ENCODE data around the gene OPA1.

OPA1 gene

GRCh38 chr3:193592841-193593667 lies at the start of gene OPA1:
TSS of gene OPA1 (plus strand) at chr3:193593208. CDS start at chr3:193593378, 170 bp downstream.
- DNase-seq = peak; percentile 100

DNA sequence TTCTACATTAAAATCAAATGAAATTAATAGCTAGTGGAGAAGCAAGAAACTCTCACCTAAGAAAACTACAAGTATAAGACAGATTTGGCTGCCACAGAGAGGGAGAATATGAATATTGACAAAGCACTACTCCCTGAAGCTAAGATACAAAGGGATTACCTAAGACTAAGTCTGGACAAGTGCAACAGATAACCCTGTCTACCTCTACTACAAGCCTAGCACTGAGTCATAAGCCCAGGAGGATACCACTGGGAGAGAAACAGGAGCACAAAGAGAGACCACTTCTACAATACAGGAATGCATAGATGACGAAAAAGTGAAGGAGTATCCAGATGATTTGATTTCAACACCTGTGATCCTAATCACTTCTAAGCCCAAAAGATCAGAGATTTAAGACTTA lies 48.7 kb upstream of the OPA1 start:
- DNase-seq = no peak

DNA sequence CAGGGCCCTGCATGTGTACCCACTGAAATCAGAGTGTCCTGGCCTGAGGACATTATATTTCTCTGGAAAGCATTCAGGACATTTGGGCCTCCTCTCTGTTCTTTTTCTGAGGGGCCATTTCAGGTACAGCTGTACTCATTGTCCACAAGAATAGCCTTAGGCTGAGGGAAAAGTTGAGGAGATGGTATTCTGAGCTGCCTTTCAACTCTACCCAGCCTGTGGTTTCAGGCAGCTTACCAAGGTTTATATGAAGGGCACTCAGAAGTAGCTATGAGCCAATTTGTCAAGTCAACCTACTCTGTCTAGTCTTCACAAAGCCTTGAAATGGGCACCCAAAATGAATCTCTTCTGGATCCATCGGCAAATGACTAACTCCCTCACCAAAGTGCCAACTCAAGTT lies 47.7 kb upstream of the OPA1 start:
- no peak for DNase-seq

- no peak for DNase-seq
Observed at GRCh38 chr3:193546129-193546528, 46.9 kb upstream of the OPA1 start.

DNA sequence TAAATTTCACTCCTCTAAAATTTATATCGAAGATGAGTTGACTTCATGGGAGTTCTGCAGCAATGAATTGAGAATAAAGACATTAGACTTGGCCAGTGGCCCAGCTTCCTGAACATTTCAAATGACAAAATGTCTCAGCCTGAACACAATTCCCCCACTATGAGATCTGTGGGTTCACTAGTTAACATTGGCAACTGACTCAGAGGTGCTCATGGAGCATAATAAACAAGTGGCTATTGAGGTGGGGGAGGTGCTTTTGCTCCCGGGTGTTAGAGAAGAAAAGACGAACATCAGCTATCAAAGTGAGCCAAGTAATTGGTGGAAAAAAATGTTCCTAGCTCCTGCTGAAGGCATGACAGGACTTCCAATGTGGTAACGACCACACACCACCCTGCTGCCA lies 44.6 kb upstream of the OPA1 start:
- no peak for DNase-seq

DNA sequence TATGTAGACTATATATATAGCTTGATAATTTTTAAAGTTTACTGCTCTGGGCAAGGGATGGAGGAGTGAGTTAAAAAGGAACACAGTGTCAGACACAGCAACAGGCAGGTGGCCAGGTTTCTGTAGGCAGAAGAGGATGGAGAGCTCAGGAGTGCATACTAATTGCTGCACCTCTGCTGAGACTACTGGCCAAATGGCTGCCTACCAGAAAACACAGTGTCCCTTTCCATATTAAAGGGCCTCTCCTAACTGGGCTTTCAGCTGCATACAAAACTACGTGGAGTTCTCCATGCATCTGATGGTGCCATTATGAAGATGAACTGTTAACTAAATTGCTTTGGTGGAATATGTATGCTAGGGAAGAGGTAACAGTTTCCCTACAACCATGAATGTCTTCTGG lies 40.1 kb upstream of the OPA1 start:
- DNase-seq = no peak

DNA sequence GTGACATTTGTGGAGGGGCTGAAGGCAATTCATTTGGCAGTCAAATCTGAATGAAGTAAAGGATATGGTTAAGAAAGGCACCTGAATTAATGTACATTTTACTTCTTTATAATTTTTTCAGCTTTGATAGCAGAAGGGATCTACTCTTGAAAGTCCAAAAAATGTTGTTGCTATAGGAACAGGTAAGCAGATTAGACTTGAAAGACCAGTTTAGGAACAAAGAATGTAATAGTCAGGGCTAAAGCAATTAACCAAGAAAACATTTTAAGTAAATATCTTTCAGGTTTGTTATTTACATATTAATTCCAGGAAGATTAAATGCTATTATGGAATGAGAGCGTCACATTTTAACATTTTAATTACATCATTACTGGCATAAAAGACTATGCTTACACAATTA lies 39.4 kb upstream of the OPA1 start:
- no peak for DNase-seq

GRCh38 chr3:193554811-193555210 lies 38.2 kb upstream of the OPA1 start, which contains the start of gene ATP13A4:
TSS of gene ATP13A4 (minus strand) at chr3:193554895. CDS start at chr3:193554799, 96 bp downstream.
- no peak for DNase-seq

GRCh38 chr3:193556841-193557240 lies 36.2 kb upstream of the OPA1 start:
- DNase-seq = no peak

DNA sequence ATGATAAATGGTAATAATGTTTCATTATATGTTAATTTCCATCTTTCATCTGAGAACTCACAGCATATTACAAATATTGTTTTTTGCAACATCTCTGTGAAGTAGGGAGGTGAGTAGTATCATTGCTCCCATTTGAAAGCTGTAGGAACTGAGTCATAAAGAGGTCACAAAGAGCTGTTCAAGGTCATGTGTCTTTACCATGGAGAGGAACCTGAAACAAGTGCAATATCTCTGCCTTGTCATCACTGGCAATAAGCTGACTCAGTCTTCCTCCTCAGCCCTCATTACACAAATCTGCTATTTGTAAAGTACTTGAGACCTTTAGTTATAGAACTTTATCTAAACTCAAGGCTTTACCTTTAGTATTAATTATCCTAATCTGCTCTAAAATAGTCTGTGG lies 33.9 kb upstream of the OPA1 start:
- no peak for DNase-seq

DNA sequence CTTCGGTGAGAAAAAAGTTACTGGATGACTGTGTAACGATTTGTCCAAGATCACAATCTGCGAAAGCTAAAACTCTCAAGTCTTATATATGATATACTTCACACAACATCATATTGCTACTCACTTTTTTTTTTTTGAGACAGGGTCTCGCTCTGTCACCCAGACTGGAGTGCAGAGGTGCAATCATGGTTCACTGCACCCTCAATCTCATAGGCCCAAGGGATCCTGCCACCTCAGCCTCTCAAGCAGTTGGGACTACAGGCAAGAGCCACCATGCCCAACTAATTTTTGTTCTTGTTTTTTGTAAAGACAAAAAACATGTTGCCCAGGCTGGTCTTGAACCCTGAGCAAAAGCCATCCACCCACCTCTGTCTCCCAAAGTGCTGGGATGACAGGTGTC lies 32.9 kb upstream of the OPA1 start:
- DNase-seq = no peak

DNA sequence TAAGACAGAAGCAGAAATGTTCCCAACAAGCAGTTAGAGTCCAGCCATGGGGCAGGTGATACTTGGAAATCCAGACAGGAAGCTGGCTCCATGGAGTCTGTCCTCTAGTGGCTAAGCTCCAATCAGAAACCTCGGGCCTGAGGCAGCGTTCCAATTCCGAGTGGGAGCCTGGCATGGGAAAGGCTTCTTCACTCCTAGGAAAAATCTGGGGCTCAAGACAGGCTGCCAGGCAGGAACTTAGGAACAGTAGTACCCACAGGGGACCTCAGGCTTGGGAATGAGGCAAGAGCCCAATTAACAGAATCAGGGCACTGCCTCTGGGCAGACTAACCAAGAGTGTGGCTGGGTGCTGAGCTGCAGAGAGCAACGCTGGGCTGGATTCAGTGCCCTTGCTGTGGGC lies 32.1 kb upstream of the OPA1 start:
- no peak for DNase-seq

GRCh38 chr3:193563426-193563825 lies 29.6 kb upstream of the OPA1 start:
- no peak for DNase-seq

GRCh38 chr3:193564012-193564411 lies 29.0 kb upstream of the OPA1 start:
- DNase-seq = no peak

- no peak for DNase-seq
Observed at GRCh38 chr3:193569119-193569518, 23.9 kb upstream of the OPA1 start.

DNA sequence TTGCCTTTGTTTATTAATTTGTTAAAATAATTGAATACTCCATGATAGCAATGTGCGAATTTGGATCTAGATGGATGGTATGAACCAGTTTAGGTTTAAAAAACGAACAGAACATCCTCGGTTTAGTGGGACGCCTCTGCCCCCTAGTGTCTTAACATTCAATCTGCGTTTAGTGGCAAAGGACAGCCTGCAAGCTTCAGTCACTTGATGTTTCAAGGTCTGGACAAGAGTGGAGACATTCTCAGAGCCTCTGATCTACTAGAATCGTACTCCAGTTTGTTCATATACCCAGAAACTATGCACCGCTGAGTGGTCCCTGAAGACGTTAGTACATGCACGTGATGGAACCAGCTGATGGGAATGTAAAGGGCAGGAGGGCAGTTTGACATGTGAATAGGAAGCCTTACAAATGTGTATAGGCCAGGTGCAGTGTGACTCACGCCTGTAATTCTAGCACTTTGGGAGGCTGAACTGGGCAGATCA lies 20.5 kb upstream of the OPA1 start:
- peak; percentile 76 for DNase-seq

DNA sequence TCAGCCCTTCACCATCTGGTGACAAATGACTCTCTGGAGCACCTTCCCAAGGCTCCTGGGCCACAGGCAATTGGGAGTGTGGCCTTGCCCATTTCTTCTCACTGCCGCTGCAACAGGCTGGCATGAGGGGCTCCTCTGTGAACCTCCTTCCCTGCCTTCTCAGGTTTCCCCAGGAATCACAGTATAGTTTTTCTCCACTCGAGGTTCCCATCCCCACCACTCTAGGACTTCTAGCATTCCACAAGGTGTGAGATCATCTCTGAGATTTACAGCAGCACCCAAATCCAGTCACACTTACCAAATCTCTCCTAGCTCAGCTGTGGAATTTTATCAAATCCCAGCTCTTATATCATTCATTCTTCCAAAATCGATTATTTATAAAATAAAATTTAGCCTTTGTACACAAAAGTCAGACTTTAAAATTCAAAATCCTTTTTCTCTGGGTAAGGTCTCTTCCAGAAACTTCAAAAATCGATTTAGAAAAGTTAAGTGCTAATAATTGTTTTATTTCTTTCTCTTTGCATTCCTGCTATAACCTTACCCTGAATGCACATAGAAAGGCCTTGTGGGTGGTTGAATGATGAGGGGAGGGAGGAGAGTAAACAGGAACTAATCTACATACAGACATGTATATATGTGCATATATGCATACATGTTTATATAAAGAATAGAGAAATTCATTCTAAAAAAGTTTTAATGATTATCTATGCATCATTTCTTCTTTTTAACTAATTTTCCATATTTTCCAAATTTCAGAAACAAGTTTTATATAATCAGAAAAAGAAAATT lies 19.4 kb upstream of the OPA1 start:
- DNase-seq = no peak

DNA sequence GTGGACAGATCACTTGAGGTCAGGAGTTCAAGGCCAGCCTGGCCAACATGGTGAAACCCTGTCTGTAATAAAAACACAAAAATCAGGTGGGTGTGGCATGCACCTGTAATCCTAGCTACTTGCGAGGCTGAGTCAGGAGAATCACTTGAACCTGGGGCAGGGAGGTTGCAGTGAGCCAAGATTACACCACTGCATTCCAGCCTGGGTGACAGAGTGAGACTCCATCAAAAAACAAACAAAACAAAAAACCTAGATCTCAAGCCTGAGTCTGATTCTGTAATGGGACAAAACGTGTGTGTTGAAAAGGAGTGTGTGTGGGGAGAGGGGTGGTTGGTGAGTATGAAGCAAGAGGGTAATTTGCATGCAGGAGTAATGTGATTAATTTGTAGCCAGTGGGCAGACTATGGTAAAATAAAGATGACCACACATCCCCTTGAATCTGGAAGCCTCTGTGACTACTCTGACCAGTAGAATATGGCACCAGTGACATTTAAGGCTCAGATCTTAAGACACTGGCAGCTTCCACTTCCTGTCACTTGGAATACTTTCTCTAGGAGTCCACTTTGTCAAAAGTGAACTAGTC lies 18.4 kb upstream of the OPA1 start:
- no peak for DNase-seq

GRCh38 chr3:193585530-193585929 lies 7.5 kb upstream of the OPA1 start:
- DNase-seq = no peak

DNA sequence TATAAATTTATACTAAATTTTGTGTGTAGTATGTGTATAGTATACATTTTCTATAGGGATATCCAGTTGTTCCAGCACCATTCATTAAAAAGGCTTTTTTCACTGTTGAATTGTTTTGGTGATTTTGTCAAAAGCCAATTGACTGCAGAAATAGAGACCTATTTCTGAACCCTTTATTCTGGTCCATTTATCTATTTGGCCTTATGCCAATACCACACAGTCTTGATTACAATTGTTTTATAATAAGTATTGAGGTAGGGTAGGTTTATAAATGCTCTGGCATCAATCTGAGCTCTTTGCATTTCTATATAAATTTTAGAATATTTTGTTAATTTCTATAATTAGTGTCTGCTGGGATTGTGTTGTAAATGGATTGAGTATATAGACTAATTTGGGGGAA lies 6.5 kb upstream of the OPA1 start:
- no peak for DNase-seq

DNA sequence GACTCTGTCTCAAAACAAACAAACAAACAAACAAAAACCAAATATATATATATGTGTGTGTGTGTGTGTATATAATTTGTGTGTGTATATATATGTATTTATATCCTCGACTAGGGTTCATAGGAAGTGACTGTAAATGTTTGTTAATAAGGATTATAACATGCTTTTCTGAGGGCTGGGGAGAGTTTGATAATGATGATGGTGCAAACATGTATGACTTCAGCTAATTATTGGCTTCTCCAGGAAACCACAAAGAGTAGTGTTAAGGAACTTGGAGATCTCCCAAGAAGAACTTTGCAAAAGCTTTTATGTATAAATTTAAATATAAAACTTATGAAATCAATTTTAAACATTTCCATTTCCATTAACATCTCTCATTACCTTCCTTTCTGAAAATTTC lies 3.9 kb upstream of the OPA1 start:
- no peak for DNase-seq

DNA sequence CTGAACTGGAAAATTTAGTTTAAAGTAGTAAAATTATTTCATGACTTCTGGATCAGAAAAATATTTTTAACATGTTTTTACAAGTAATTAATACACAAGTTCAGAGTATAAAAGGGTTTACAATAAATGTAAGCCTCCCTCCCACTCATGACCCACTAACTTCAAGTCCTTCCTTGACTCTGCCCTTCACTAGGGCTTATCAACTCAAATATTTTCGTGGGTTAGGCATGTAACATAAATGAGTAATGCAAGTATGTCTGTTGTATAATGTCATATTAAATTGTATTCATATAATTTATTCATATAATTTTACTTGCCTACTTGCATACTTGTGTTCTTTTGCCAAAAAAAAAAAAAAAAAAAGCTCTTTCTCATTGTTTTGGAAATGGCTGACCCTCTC lies 3.4 kb upstream of the OPA1 start:
- DNase-seq = no peak

DNA sequence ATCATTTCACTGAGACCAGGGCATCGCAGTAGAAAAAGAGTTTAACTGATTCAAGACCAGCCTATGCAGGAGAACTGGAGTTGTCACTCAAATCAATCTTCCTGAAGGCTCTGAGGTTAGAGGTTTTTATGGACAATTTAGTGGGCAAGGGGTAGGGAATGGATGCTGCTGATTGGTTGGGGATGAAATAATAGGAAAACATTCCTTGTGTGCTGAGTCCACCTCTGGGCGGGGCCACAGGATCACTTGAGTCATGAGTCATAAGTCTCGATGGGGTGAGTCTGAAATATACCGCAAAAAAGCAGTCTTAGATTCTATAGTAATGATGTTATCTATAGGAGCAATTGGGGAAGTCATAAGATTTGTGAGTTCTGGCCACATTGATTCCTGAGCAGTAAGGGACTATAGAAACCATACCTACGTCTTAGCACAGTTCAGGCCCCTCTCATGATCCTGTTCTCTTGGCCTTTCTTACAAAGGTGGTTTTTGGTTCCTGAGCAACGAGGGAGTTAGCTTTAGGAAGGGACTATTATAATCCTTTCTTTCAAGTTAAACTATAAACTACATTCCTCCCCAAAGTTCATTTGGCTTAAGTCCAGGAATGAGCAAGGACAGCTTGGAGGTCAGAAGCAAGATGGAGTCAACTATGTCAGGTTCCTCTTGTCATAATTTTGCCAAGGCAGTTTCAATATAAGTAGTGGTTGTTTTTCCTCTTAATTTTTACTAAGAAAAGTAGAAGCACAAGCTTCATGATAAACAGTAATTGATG lies 2.7 kb upstream of the OPA1 start:
- no peak for DNase-seq
